IMR-90 (cell line): ENCODE measurements around the gene IGLL5. TPM values are rescaled to one million over a fixed set of nuclear protein-coding genes. Genes with fewer than 3 reads are reported as not detected.

Source experiments
- RFX5 ChIP-seq: IDR thresholded peaks from 2 replicates; pipeline ENCODE4 v1.8.0; 2012; ENCODE audit warnings: low read depth, mild to moderate bottlenecking, low read length, moderate library complexity
- SMC3 ChIP-seq: fragments of 150-350 bp; IDR thresholded peaks from 2 replicates; pipeline ENCODE4 v1.6.1; 2016; ENCODE audit warnings: low read depth, mild to moderate bottlenecking, antibody characterized with exemption, low read length, moderate library complexity
- USF2 ChIP-seq: fragments of 150-350 bp; IDR thresholded peaks from 2 replicates; pipeline ENCODE4 v1.6.1; 2017; ENCODE audit warnings: mild to moderate bottlenecking, antibody characterized with exemption, low read length, low read depth
- polyA plus RNA-seq, 3 experiments: library from polyadenylated mRNA; depleted of rRNA; stranded (reverse); fragments of >200 nt; gene quantifications; 2 replicates each; pipeline ENCODE4 v1.2.3, GENCODE V29; 2012; ENCODE audit warnings: low replicate concordance in 1 of 3
- total RNA-seq: library from RNA; depleted of rRNA; stranded (reverse); fragments of >200 nt; gene quantifications from 2 replicates; pipeline ENCODE4 v1.2.3, GENCODE V29; 2012

IGLL5 gene
- total and polyA plus RNA-seq, 2 of the 4 experiments (the other 2 are of a cell fraction), result not detected

GRCh38 chr22:22893077-22893805, 5.6 kb downstream of the IGLL5 start (continued):
- TF ChIP-seq SMC3, result no peak
- no peak for TF ChIP-seq RFX5
- no peak for TF ChIP-seq USF2
